ENCODE data around the gene TPRX2.

- TF ChIP-seq CTCF (IDR thresholded peaks at IDR 0.05): no peak
- TF ChIP-seq POLR2A (IDR thresholded peaks at IDR 0.05): no peak
Observed at GRCh38 chr19:47813995-47814328, 45.1 kb upstream of the TPRX2 start.
